HG03442 (cell line): ENCODE data around the gene PLA2G12B.
"Not testable (repeated sequence)": the region's sequence is repeated elsewhere in the genome, so short reads cannot be mapped to it uniquely, and the experiment has no call there.

ENCODE experiments used
- ATAC-seq: cut with Tn5 transposase; IDR thresholded peaks from one replicate; pipeline ENCODE4 v1.9.1; 2021; ENCODE audit warnings: mild to moderate bottlenecking, moderate library complexity; ENCODE audit not compliant: unreplicated experiment

The PLA2G12B gene, protein sequence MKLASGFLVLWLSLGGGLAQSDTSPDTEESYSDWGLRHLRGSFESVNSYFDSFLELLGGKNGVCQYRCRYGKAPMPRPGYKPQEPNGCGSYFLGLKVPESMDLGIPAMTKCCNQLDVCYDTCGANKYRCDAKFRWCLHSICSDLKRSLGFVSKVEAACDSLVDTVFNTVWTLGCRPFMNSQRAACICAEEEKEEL

DNA sequence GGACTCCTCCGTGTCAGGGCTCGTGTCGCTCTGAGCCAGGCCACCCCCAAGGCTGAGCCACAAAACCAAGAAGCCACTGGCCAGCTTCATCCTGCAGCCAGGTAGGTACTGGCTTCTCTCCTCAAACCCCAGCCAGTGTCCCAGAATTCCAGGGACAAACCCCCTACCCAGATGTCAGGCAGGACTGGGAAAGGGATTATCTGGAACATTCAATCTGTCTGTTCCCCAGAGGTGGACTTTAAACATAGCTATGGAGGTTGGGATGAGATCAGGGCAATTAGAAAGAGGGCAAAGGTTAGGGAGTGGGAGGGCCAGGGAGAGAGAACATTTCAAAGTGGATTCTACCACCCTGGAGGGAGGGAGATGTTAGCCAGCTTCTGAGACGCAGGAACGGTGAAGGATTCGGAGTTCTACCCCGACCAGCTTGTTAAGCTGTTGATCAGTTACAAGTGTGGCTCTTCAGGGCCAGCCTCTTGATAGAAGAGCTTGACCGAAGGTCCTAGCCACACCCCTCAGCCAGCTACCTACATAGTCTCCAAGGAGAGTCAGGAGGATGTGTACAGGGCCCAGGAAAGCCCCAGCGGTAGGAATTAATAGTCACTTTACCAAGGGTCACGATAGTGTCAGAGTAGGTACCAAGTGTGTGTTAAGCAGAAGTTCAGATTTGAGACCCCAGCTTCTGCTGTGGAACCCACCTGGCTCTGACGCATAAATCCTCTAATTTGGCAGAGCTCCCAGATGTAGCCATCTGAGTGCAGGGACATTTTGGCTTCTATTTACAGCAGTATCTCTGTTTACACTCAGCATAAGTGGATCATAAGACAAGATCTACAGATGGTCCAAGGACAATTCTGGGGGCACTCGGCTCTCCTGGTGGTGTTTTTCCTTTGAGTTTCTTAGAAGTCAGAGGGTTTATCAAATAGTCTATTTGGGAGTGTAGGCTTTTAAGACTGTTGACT, at the start of gene PLA2G12B:
Gene PLA2G12B (minus strand): TSS at position 211 of the 959 bp plus-strand sequence. CDS start 121 bp downstream, at position 90.
- ATAC-seq = no peak

DNA sequence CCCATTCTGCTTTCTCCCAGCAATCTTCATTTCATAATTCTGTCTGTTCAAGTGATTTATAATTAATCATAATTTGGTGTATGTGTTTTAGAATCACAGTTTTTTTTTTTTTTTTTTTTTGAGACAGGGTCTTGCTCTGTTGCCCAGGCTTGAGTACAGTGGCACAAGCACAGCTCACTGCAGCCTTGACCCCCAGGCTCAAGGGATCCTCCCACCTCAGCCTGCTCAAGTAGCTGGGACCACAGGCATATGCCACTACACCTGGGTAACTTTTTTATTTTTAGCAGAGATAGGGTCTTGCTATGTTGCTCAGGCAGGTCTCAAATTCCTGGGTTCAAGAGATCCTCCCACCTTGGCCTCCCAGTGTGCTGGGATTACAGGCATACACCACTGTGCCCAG, 49.2 kb upstream of the PLA2G12B start:
- no peak for ATAC-seq

DNA sequence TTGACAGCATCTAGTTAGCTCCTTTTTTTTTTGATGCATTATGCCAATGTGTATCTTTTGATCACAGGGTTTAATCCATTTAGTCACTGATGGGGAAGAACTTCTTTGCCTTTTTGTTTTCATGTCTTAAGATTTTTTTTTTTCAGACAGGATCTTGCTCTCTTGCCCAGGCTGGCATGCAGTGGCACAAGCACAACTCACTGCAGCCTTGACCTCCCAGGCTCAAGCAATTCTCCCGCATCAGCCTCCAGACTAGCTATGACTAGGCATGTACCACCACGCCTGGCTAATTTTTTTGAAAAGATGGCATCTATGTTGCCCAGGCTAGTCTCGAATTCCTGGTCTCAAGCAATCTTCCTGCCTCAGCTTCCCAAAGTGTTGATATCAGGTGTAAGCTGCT, 46.4 kb upstream of the PLA2G12B start:
- ATAC-seq = no peak

DNA sequence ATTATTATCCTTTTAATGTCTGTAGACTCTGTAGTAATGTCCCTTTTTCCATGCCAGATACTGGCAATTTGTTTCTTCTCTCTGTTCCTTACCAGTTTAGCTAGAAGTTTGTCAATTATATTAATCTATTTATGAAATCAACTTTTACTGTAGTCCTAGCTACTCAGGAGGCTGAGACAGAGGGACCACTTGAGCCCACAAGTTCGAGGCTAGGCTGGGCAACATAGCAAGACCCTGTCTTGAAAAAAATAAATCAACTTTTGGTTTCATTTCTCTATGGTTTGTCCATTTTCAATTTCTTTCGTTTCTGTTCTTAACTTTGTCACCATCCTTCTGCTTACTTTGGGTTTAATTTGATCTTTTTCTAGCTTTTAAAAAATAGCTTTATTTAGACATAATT, 42.5 kb upstream of the PLA2G12B start:
- no peak for ATAC-seq

DNA sequence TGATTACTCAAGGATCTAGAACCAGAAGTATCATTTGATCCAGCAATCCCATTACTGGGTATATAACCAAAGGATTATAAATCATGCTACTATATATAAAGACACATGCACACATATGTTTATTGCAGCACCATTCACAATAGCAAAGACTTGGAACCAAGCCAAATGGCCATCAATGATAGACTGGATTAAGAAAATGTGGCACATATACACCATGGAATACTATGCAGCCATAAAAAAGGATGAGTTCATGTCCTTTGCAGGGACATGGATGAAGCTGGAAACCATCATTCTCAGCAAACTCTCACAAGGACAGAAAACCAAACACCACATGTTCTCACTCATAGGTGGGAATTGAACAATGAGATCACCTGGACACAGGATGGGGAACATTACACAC, 40.9 kb upstream of the PLA2G12B start:
- ATAC-seq = not testable (repeated sequence)

DNA sequence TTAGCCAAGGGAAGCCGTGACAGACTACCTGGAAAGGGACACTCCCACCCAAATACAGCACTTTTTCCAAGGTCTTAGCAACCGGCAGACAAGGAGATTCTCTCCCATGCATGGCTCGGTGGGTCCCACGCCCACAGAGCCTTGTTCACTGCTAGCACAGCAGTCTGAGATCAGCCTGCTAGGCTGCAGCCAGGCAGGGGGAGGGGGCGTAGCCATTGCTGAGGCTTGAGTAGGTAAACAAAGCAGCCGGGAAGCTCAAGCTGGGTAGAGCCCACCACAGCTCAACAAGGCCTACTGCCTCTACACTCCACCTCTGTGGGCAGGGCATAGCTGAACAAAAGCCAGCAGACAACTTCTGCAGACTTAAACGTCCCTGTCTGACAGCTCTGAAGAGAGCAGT, 35.2 kb upstream of the PLA2G12B start:
- not testable (repeated sequence) for ATAC-seq

DNA sequence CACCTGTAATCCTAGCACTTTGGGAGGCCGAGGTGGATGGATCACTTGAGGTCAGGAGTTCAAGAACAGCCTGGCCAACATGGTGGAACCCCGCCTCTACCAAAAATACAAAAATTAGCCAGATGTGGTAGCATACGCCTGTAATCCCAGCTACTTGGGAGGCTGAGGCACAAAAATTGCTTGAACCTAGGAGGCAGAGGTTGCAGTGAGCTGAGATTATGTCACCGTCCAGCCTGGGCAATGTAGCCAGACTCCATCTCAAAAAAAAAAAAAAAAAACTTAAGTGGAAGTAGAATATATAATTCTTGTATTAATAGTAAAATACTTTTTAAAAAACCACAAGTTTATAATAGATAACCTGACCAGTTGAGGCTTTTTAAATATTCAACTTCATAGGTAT, 30.0 kb upstream of the PLA2G12B start:
- not testable (repeated sequence) for ATAC-seq

DNA sequence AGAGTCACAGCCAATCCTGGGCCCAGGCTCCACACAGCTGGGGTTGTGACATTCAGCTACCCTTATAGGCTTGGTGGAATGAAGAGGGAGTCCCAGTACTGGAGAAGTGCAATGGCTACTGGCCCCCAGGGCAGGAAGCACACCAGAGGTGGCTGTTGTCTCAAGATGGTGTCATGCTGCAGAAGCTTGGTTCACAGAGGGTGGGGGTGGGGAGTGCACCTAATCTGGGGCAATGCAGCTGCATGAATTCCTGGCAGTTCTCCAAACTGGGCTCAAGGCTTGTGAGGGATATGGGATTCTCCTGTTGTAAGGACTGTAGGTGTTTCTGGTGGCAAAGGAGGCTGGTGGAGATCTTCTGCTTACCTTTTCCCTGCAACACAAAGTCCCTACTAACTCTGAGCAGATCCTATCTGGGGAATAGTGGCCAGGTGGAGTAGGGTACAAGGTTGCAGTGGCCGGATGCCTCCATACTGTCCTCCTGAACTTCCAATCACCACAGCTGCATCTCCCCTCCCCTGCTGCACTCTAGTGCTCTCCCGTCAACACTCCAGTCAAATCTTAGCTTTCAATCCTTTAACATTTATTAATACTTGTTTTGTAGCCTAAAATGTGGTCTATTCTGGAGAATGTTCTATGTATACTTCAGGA, 27.4 kb upstream of the PLA2G12B start:
- no peak for ATAC-seq

DNA sequence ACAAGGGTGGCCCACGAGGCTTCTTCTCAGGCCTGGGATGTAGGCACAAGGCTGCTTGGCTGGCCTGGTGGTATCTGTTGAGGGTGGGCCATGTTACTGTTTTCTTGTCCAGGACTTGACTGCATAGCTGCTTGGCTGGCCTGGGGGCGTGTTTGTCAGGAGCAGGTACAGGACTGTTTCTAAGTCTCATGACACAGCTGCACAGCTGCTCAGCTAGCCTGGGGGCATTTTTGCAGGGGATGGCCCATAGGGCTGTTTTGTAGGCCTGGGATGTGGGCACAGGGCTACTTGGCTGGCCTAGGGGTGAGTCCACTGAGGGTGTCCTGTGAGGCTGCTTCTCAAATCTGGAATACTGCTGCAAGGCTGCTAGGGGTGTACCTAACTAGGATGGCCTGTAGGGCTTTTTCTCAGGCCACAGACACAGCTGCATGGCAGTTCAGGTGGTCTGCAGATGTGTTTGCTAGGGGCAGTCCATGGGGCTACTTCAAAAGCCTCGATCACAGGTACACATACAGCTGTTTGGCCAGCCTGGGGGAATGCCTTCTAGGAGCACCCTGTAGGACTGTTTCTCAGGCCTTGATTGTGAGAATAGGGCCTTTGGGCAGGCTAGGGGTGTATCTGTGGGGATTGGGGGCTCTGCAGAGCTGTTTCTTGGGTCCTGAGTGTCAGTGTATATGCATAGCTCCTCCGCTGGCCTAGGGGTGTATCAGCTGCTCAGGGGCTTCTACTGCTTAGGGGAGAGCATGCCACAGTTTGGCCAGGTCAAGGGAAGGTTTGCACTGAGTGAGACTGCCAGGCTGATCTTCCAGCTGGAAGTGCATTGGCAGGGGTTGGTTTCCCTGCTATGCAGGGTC, 26.6 kb upstream of the PLA2G12B start:
- no peak for ATAC-seq

DNA sequence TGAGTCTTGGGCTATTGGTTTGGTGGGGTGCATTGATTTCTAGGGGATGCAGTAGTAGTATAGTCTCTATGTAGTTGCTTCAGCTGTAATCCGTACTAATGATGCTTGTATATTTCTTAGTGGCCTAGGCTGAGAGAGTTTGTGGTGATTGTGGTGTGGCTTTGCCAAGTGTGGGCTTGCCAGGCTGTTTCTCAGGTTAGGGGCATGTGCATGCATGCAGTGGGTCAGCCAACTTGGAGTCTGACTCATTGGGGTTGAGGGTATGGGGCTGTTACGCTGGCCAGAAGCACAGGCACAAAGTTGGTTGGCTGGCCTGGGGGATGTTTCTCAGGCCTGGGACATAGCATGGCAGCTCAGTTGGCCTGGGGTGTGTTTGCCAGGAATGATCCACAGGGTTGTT, 25.7 kb upstream of the PLA2G12B start:
- ATAC-seq = no peak

DNA sequence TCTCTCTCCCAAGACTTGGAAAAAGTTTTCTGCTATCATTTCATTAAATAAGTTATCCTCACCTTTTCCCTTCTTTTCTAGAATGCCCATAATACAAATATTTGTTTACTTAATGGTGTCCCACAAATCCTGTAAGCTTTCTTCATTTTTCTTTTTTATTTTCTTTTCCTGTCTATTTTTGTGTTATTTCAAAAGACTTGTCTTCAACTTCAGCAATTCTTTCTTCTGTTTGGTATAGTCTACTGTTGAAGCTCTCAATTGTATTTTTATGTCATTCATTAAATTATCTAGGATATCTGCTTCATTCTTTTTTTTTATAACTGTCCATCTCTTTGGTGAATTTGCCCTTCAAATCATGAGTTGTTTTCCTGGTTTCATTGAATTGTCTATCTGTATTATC, 25.1 kb upstream of the PLA2G12B start:
- ATAC-seq = no peak

DNA sequence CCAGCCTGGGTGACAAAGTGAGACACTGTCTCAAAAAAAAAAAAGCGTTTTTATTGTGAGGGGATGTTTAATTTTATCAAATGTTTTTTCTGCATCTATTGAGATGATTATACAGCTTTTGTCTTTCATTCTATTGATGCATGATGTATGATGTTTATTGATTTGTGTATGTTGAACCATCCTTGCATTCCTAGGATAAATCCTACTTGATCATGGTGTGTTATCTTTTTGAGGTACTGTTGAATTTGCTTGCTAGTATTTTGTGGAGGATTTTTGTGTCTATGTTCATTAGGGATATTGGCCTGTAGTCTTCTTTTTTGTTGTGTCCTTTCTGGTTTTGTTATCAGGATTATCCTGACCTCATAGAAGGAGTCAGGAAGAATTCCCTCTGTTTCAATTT, 22.3 kb upstream of the PLA2G12B start:
- no peak for ATAC-seq

DNA sequence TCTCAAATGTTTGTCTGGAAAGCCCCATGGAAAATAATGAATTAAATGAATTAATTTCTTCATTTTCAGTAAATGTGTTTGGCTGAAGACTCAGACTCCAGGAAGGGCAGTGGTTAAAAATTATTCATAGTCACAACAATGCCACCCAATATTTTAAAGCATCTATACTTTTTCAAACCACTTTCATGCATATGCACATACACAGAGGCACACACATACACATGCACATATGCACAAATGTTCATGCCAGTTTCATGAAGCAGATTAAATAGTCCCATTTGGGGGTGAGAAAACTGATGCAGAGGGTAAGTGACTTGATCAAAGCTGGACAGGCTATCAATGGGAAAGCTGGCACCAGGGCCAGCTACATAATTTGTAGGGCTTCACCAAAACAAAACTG, 1.4 kb upstream of the PLA2G12B start:
- ATAC-seq = no peak

DNA sequence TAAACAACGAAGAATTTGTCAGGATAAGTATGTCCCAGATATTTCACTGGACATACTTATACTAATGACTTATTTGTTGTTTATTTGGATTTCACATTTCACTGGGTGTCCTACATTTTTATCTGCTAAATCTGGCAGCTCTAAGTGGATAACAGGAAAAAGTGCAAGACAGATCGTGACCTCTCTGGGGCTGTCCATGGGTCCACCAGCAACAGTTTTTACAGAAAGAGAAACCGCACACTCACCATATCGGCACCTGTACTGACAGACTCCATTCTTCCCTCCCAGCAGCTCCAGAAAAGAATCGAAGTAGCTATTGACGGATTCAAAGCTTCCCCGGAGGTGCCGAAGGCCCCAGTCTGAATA, 393 bp downstream of the PLA2G12B start:
- no peak for ATAC-seq

DNA sequence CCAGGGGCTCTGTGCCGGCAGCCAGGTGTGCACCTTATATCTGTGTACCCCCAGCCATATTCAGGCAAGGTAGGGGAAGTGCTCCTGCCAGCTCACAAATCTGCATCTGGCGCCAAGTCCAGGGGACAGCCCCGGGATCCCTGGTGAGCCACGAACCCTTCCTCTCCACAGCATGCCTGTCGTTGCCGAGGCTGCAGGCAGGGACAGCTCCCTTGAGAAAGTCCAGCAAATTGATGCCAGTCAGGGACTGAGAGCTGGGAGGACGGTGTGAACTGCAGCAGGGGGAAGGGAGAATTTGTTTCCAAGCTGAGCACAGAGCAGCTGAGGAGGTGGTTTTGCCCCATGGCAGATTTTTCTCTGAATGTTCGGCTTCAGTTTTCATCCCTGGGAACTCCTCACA, 919 bp downstream of the PLA2G12B start:
- ATAC-seq = no peak

DNA sequence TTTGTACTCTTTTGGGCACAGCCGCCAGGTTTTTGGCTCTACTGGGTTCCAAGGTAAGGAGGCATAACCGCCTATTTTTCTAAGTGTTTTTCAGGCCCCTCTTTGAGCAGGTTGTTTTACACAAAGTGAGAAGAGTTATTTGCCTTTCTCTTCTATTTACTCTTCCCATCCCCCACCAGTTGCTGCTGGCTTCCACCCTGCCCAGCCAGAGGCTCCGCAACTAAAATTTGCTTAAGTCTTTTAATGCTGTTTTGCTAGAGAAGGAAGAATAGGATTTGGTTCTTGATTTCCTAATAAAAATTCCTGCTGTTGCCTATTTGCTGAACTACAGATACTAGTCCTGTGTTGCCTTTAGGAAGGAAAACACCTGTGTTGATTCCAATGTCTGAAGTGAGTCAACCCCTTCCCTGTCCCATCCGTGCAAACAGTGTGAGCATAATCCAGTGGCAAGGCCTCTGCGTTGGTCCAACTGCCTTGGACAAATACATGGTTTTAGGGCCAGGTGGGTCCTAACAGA, 1.9 kb downstream of the PLA2G12B start:
- ATAC-seq = no peak

DNA sequence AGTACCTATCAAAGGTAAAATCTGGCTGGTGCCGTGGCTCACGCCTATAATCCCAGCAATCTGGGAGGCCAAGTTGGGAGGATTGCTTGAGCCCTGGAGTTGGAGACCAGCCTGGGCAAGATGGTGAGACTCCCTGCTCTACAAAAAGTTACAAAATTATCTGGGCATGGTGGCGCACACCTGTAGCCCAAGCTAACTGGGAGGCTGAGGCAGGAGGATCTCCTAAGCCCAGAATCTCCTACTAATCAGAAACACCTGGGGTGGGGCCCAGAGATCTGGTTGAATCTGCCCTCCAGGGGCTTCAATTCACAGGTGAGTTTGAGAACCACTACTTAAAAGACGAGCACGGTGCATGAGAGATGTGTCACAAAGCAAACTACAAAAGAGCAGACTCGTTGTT, 2.4 kb downstream of the PLA2G12B start:
- ATAC-seq = no peak

DNA sequence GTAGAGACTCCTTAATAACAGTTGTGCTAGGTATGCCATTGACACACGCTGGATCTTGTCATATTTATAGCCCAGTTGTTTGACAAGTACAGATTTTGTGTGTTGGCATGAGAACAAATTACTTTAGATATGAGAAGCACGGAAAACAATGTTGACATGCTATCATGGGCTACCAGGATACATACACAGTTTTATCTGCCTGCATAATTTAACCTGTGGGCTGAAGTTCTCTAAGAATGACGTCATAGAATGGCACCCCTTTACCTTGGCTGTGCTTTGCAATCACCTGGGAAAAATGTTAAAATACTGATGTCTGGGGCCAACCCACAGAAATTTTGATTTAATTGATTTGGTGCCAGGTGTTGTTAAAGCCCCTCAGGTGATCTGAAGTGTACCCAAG, 2.8 kb downstream of the PLA2G12B start:
- ATAC-seq = no peak

DNA sequence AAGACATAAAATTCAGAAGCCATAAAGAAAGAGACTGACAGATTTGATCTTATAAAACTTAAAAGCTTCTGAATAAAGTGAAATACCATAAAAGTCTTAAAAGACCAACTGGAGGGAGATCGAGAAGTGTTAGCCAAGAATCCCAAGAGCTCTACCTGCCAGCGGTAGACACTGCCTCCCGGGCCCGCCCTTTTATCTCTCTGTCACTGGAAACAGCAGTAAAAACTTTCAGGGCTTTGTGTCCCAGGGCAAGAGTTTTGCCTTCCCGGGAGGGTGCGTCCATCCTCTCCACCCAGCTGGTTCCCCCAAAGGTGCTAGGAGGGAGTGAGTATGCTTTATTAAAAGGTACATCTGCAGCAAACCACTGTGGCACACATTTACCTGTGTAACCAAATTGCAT, 5.8 kb downstream of the PLA2G12B start:
- no peak for ATAC-seq

DNA sequence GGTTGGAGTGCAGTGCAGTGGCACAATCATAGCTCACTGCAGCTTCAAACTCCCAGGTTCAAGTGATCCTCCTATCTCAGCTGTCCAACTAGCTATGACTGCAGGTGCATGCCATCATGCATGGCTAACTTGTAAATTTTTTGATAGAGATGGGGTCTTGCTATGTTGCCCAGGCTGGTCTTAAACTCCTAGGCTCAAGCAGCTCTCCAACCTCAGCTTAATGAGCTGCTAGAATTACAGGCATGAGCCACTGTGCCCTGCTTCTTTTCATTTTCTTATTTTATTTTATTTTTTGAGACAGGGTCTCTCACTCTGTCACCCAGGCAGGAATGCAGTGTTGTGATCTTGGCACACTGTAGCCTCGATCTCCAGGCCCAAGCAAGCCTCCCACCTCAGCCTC, 7.6 kb downstream of the PLA2G12B start:
- ATAC-seq = no peak
